T-helper 17 cell (primary cell): ENCODE measurements around the gene TMPRSS3. TPM values are rescaled to one million over a fixed set of nuclear protein-coding genes. Genes with fewer than 3 reads are reported as not detected.

Experiments
- ATAC-seq: fragments of 150-1000 bp; cut with Tn5 transposase; 2 replicates; pipeline ENCODE4 v1.10.0; 2021; ENCODE audit warnings: mild to moderate bottlenecking, moderate library complexity
- DNase-seq, 3 donors: peaks; one replicate each; pipeline versions ENCODE4 v3.0.0 to v3.0.0-alpha.2; 2020 to 2021
- H3K9me3 ChIP-seq: one replicate; pipeline ENCODE4 v1.7.0; 2013; ENCODE audit warnings: low read length, mild to moderate bottlenecking; ENCODE audit not compliant: control insufficient read depth, poor library complexity, severe bottlenecking
- H3K27ac Mint-ChIP-seq: one replicate; pipeline ENCODE4 v1.8.0; 2022; ENCODE audit warnings: mild to moderate bottlenecking, moderate library complexity, mixed read lengths
- H3K27me3 Mint-ChIP-seq: one replicate; pipeline ENCODE4 v1.8.0; 2022; ENCODE audit warnings: mixed read lengths
- H3K36me3 Mint-ChIP-seq: one replicate; pipeline ENCODE4 v1.8.0; 2022; ENCODE audit warnings: low read depth, mixed read lengths
- H3K4me1 Mint-ChIP-seq: one replicate; pipeline ENCODE4 v1.8.0; 2022; ENCODE audit warnings: mild to moderate bottlenecking, mixed read lengths
- H3K4me3 Mint-ChIP-seq: one replicate; pipeline ENCODE4 v1.8.0; 2022; ENCODE audit warnings: mild to moderate bottlenecking, moderate library complexity, mixed read lengths
- total RNA-seq, 4 donors: library from RNA in 2 of 4; stranded (reverse) in 2 of 4; gene quantifications; one replicate each; pipeline ENCODE4 v1.2.3 and lab custom pipeline; 2022 to 2026

The TMPRSS3 gene
- total RNA-seq, 2 donors from 2014 or later, result 2.8 to 4.5 TPM

GRCh38 chr21:42398436-42399028, 2.7 kb upstream of the TMPRSS3 start:
- DNase-seq, result no peak
- Mint-ChIP-seq H3K27me3 (no peaks in the 10 kb centered on the region), H3K4me3 (peak overlapping the region; percentile 51), H3K4me1 (peaks cover 36% of the 10 kb centered on the region), H3K27ac (peak overlapping the region; percentile 81), H3K36me3 (no peaks in the 10 kb centered on the region)
- ATAC-seq, result no peak
- H3K9me3 ChIP-seq, result no peaks in the 10 kb centered on the region

GRCh38 chr21:42397746-42398394, 2.0 kb upstream of the TMPRSS3 start:
- Mint-ChIP-seq H3K27me3 (no peaks in the 10 kb centered on the region), H3K4me1 (peaks cover 40% of the 10 kb centered on the region), H3K4me3 (peak overlapping the region; percentile 51), H3K36me3 (no peaks in the 10 kb centered on the region), H3K27ac (peak overlapping the region; percentile 81)
- no peak for ATAC-seq
- H3K9me3 ChIP-seq, result no peaks in the 10 kb centered on the region
- DNase-seq, result no peak

GRCh38 chr21:42396799-42397745, 1.2 kb upstream of the TMPRSS3 start:
- Mint-ChIP-seq H3K4me3 (peak overlapping the region; percentile 57), H3K27me3 (no peaks in the 10 kb centered on the region), H3K4me1 (peaks cover 36% of the 10 kb centered on the region), H3K36me3 (no peaks in the 10 kb centered on the region), H3K27ac (peak overlapping the region; percentile 81)
- no peak for ATAC-seq
- no peak for DNase-seq
- H3K9me3 ChIP-seq, result no peaks in the 10 kb centered on the region

DNA sequence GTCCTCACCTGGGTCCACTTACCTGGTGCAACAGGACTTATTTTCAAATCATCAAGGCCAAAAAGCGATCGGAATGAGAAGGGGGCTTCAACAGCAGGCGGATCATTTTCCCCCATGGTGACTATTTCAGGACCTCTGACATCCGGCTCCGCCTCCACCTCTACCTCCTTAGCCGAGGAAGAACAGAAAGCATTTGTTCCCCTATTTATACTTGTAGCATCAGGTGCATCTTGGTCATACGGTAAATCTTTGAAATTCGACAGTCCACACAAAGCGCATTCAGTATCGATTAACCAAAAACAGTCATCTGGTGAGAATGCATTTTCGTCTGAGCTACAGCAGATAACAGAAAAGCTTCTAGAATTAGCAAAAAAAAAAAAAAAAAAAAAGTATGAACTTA, 550 bp downstream of the TMPRSS3 start:
- H3K9me3 ChIP-seq, result no peaks in the 10 kb centered on the region
- H3K27ac Mint-ChIP-seq, result peak overlapping the region; percentile 88
- peak overlapping the region; percentile 80 for H3K4me3 Mint-ChIP-seq
- H3K4me1 Mint-ChIP-seq, result peaks cover 40% of the 10 kb centered on the region
- ATAC-seq, result no peak
- no peaks in the 10 kb centered on the region for H3K27me3 Mint-ChIP-seq
- H3K36me3 Mint-ChIP-seq, result no peaks in the 10 kb centered on the region
- DNase-seq, result no peak

GRCh38 chr21:42393443-42393950, 2.4 kb downstream of the TMPRSS3 start:
- H3K9me3 ChIP-seq, result no peaks in the 10 kb centered on the region
- ATAC-seq (peak; percentile 11), DNase-seq (no peak)
- peak overlapping the region; percentile 87 for H3K27ac Mint-ChIP-seq
- no peaks in the 10 kb centered on the region for H3K27me3 Mint-ChIP-seq
- peak overlapping the region; percentile 82 for H3K4me3 Mint-ChIP-seq
- H3K36me3 Mint-ChIP-seq, result no peaks in the 10 kb centered on the region
- H3K4me1 Mint-ChIP-seq, result peaks cover 45% of the 10 kb centered on the region

DNA sequence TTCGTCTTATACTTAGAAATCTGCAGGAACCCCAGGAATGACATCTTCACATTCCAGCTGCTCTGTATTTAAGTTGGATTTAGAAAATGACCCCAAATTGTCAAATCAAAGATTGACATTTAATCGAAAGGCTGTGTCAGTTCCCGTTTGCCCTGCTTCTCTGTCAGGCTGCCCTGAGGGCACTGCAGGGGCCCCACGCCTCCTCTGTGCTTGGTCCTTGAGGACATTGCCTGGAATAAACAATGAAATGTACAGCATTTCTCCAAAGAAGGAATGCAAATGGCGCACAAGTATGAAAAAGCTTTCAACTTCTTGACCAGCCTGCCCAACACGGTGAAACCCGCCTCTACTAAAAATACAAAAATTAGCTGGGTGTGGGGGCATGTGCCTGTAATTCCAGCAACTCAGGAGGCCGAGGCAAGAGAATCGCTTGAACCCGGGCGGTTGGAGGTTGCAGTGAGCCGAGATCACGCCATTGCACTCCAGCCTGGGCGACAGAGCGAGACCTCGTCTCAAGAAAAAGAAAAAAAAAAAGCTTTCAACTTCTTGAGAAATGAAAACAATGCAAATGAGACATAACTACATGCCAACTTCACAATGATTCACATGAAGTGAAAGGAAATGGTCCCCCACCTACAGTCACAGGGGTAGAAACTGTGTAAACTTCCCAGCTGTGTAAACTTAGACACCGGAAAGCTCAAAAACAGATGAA, 3.0 kb downstream of the TMPRSS3 start:
- Mint-ChIP-seq H3K27me3 (no peaks in the 10 kb centered on the region), H3K27ac (peak overlapping the region; percentile 87), H3K36me3 (no peaks in the 10 kb centered on the region), H3K4me1 (peaks cover 46% of the 10 kb centered on the region), H3K4me3 (peak overlapping the region; percentile 82)
- no peak for DNase-seq
- no peaks in the 10 kb centered on the region for H3K9me3 ChIP-seq
- ATAC-seq, result peak; percentile 65

- Mint-ChIP-seq H3K27me3 (no peaks in the 10 kb centered on the region), H3K36me3 (peaks cover 3% of the 10 kb centered on the region), H3K27ac (no peak overlapping the region), H3K4me1 (peaks cover 52% of the 10 kb centered on the region), H3K4me3 (peak overlapping the region; percentile 49)
- no peak for DNase-seq
- no peak for ATAC-seq
- no peaks in the 10 kb centered on the region for H3K9me3 ChIP-seq
These were observed 4.6 kb downstream of the TMPRSS3 start for GRCh38 chr21:42391297-42391696.

DNA sequence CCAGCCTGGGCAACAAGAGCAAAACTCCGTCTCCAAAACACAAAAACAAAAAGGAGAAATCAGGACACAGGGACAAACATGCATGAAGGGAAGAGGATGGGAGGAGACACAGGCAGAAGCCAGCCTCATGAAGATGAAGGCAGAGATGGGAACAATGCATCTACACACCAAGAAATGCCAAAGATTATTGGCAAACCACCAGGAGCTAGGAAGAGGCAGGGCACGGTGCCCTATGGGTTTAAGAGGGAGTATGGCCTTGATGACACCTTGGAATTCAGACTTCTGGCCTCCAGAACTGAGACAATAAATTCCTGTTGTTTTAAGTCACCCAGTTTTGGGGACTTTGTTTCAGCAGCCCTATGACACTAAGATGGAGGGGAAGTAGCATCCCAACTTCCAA, 5.2 kb downstream of the TMPRSS3 start:
- Mint-ChIP-seq H3K27ac (peak overlapping the region; percentile 37), H3K36me3 (peaks cover 3% of the 10 kb centered on the region), H3K27me3 (no peaks in the 10 kb centered on the region), H3K4me1 (peaks cover 50% of the 10 kb centered on the region), H3K4me3 (no peak overlapping the region)
- DNase-seq, result no peak
- no peak for ATAC-seq
- H3K9me3 ChIP-seq, result no peaks in the 10 kb centered on the region

DNA sequence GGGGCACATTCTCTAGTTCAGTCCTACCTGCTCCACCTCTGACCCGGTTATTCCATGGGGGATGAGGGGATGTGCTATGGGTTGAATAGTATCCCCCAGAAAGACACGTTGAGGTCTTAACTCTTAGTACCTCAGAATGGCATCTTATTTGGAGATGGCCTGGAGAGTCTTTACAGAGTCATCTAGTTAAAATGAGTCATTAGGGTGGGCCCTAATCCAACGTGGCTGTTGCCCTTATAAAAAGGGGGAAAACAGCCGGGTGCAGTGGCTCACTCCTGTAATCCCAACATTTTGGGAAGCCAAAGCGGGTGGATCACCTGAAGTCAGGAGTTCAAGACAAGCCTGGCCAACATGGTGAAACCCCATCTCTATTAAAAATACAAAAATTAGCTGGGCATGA, 5.7 kb downstream of the TMPRSS3 start:
- Mint-ChIP-seq H3K36me3 (peaks cover 3% of the 10 kb centered on the region), H3K4me1 (peaks cover 49% of the 10 kb centered on the region), H3K4me3 (no peak overlapping the region), H3K27me3 (no peaks in the 10 kb centered on the region), H3K27ac (peak overlapping the region; percentile 92)
- DNase-seq (no peak), ATAC-seq (no peak)
- H3K9me3 ChIP-seq, result no peaks in the 10 kb centered on the region

DNA sequence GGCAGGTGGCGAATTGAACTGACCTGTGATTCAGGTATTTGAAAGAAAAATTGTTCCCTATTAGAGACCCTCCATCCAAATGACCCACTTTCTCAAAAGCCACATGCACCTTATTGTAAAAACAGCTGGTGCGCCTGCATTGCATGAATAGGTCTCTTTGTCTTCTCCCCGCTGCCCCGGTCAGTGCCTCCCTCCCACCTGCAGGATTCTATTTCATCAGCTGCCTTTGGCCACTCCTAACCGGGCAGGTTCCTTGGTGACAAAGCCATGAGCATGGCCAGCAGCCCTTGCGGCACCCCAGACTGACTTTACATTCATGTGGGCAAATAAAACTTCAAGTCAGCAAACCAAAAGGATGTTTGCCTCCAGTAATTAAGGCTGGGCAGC, 6.4 kb downstream of the TMPRSS3 start:
- no peaks in the 10 kb centered on the region for H3K9me3 ChIP-seq
- ATAC-seq, result no peak
- no peaks in the 10 kb centered on the region for H3K27me3 Mint-ChIP-seq
- peak overlapping the region; percentile 83 for H3K4me3 Mint-ChIP-seq
- H3K27ac Mint-ChIP-seq, result peak overlapping the region; percentile 92
- no peak for DNase-seq
- H3K4me1 Mint-ChIP-seq, result peaks cover 47% of the 10 kb centered on the region
- H3K36me3 Mint-ChIP-seq, result peaks cover 3% of the 10 kb centered on the region

DNA sequence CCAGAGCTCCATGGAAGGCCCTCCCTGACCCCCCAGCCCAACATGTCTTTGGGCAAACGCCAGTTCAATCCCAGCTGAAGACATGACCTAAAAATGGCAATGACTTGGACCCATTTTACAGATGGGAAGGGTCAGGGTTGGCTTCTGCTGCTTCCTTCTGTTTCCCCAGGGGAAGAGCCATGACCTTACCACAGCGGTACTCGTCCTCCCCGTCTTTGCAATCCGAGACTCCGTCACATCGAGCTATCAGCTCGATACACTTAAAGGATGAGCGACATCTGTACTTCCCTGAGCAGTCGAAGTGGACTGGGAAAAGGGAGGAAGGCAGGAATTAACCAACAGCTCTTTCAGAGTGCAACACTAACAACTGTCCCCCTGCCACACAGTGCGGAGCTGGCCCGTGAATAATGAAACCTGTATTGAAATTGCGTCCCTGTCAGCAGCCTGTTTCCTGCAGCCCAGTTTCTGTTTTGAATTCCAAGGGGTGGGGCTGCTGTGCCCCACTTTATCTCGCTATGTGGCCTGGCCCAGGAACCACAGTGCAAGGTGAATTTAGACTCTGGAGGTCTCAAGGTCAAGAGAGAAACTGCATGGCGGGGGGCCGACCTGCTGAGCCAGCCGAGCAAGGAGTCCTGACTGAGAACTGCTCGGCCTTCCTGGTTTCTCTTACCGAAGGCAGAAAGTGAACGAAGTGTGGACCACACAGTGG, 7.0 kb downstream of the TMPRSS3 start:
- Mint-ChIP-seq H3K27ac (peak overlapping the region; percentile 92), H3K4me1 (peaks cover 47% of the 10 kb centered on the region), H3K4me3 (peak overlapping the region; percentile 83), H3K27me3 (no peaks in the 10 kb centered on the region), H3K36me3 (peaks cover 3% of the 10 kb centered on the region)
- no peak for DNase-seq
- no peaks in the 10 kb centered on the region for H3K9me3 ChIP-seq
- peak; percentile 74 for ATAC-seq

- Mint-ChIP-seq H3K4me3 (peak overlapping the region; percentile 49), H3K4me1 (peaks cover 42% of the 10 kb centered on the region), H3K36me3 (peaks cover 3% of the 10 kb centered on the region), H3K27me3 (no peaks in the 10 kb centered on the region), H3K27ac (peak overlapping the region; percentile 92)
- no peaks in the 10 kb centered on the region for H3K9me3 ChIP-seq
- ATAC-seq, result no peak
- no peak for DNase-seq
These were observed 8.0 kb downstream of the TMPRSS3 start for GRCh38 chr21:42387843-42388340.
